ENCODE measurements around the gene HDGFL3. TPM values are rescaled to one million over a fixed set of nuclear protein-coding genes. Genes with fewer than 3 reads are reported as not detected.
"Not testable (repeated sequence)": the region's sequence is repeated elsewhere in the genome, so short reads cannot be mapped to it uniquely, and the experiment has no call there.

The HDGFL3 gene
- total RNA-seq, 1 donor from 2014 or later: 27.7 TPM

DNA sequence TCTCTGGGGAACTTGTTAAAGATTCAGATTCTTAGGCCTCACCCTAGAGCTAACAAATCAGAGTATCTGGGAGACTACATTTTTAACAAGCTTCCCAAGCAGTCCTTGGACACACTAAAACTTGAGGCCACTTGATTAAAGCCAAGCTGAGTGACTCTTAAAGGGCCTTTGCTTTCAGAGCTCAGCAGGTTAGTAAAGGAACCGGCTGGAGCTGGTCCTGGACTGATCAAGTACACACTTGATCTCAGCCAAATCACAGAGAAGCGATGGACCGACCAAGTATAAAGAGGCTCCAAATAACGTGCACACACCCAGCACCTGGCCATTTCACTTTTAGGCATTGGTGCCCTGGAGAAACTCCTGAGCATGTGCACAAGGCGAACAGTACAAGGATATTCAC, 113.0 kb downstream of the HDGFL3 start:
- no peaks in the 10 kb centered on the region for H3K36me3 ChIP-seq
- no peaks in the 10 kb centered on the region for H3K4me1 ChIP-seq
- H3K9me3 ChIP-seq: no peaks in the 10 kb centered on the region
- intact Hi-C loops (cut with DNase I): no loop called here
- no peak overlapping the region for H3K4me3 ChIP-seq
- no peak for DNase-seq (ENCODE audit: extremely low spot score in 2 of 2)
- no peaks in the 10 kb centered on the region for H3K27me3 ChIP-seq
- no peak overlapping the region for H3K27ac ChIP-seq
- TF ChIP-seq POLR2A (IDR thresholded peaks at IDR 0.05): no peak
- TF ChIP-seq POLR2AphosphoS5 (IDR thresholded peaks at IDR 0.05; ENCODE audit: insufficient read depth in 1 of 2, low read depth in 1 of 2): no peak
- TF ChIP-seq, protein P1, sequence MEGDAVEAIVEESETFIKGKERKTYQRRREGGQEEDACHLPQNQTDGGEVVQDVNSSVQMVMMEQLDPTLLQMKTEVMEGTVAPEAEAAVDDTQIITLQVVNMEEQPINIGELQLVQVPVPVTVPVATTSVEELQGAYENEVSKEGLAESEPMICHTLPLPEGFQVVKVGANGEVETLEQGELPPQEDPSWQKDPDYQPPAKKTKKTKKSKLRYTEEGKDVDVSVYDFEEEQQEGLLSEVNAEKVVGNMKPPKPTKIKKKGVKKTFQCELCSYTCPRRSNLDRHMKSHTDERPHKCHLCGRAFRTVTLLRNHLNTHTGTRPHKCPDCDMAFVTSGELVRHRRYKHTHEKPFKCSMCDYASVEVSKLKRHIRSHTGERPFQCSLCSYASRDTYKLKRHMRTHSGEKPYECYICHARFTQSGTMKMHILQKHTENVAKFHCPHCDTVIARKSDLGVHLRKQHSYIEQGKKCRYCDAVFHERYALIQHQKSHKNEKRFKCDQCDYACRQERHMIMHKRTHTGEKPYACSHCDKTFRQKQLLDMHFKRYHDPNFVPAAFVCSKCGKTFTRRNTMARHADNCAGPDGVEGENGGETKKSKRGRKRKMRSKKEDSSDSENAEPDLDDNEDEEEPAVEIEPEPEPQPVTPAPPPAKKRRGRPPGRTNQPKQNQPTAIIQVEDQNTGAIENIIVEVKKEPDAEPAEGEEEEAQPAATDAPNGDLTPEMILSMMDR (IDR thresholded peaks at IDR 0.05): no peak

DNA sequence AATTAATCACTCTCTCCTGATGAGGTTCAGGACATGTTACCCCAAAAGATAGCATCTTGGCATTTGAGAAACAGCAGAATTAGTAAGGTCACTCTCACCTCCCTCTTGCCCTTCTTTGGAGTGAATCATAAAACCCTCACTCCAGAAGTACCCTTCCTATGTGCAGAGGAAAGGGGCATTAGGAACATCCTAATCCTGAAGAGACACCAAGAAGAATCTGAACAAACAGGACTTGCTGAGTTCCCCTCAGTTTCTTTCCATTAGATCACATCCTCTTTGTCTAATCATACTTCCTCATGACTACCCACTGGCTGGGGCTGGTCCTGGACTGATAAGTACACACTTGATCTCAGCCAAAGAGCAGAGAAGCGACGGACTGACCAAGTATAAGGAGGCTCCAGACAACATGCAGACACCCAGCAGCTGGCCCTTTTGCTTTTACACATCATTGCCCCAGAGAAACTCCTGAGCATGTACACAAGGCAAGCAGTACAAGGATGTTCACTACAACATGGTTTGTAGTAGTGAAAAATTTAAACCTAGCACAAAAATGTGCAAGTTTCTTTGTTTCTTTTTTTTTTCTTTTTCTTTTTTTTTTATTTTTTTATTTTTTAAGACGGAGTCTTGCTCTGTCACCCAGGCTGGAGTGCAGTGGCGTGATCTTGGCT, 115.2 kb downstream of the HDGFL3 start:
- Histone ChIP-seq H3K27ac (no peak overlapping the region), H3K4me1 (no peaks in the 10 kb centered on the region), H3K27me3 (no peaks in the 10 kb centered on the region), H3K9me3 (no peaks in the 10 kb centered on the region), H3K36me3 (no peaks in the 10 kb centered on the region), H3K4me3 (no peak overlapping the region)
- TF ChIP-seq POLR2AphosphoS5 (IDR thresholded peaks at IDR 0.05; ENCODE audit: insufficient read depth in 1 of 2, low read depth in 1 of 2): no peak
- TF ChIP-seq, protein P1 (IDR thresholded peaks at IDR 0.05): no peak
- TF ChIP-seq POLR2A (IDR thresholded peaks at IDR 0.05): no peak
- intact Hi-C loops (cut with DNase I): no loop called here
- no peak for DNase-seq (ENCODE audit: extremely low spot score in 2 of 2)

- H3K27me3 ChIP-seq; H3K36me3 ChIP-seq; DNase-seq (ENCODE audit: extremely low spot score in 2 of 2); H3K4me1 ChIP-seq; H3K9me3 ChIP-seq; H3K4me3 ChIP-seq; intact Hi-C loops (cut with DNase I); H3K27ac ChIP-seq: not testable (repeated sequence)
Observed at GRCh38 chr15:83091965-83092308, 115.7 kb downstream of the HDGFL3 start.

DNA sequence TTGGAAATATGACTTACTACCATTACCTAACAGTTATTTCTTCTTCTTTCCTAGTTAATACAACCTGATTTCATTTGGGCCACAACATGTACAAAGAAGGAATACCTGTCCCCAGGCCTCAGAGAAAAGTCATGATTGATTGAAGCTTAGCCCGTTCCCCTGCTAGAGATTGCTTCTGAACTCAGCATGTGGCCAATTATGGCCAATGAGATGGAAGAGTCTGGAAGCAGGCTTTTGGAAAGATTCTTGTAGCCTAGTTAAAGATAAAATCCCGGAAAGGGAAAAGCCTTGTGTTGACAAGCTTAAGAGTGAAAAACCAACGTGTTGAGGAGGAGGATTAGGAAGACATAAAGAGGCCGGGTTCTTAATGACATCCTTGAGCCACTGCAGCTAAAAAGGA, 117.2 kb downstream of the HDGFL3 start:
- TF ChIP-seq POLR2A (IDR thresholded peaks at IDR 0.05) (no peak), POLR2AphosphoS5 (IDR thresholded peaks at IDR 0.05; ENCODE audit: insufficient read depth in 1 of 2, low read depth in 1 of 2) (no peak)
- TF ChIP-seq, protein P1 (IDR thresholded peaks at IDR 0.05): no peak
- intact Hi-C loops (cut with DNase I): no loop called here
- DNase-seq (ENCODE audit: extremely low spot score in 2 of 2): no peak
- Histone ChIP-seq H3K4me3 (no peak overlapping the region), H3K9me3 (no peaks in the 10 kb centered on the region), H3K4me1 (no peaks in the 10 kb centered on the region), H3K27ac (no peak overlapping the region), H3K27me3 (no peaks in the 10 kb centered on the region), H3K36me3 (no peaks in the 10 kb centered on the region)

DNA sequence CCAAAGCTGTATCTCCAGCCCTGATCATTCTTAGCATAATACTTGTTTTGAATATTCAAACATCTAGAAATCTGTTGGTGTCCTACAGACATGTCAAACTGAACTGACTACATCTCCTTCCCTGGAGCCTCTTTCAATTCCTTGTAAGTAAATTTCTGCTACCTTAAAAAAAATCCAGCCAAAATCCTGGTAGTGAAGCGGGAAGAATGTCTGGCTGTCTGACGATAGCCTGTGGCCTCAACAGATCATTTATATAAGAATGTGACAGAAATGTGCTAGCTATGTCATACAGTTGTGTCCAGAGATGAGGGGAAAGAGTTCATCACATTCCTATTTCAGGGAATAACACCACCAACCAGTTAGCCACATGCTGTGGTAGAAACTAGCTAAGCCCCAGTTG, 118.7 kb downstream of the HDGFL3 start:
- Histone ChIP-seq H3K4me1 (no peaks in the 10 kb centered on the region), H3K9me3 (no peaks in the 10 kb centered on the region), H3K36me3 (no peaks in the 10 kb centered on the region), H3K27ac (no peak overlapping the region), H3K27me3 (no peaks in the 10 kb centered on the region), H3K4me3 (no peak overlapping the region)
- DNase-seq (ENCODE audit: extremely low spot score in 2 of 2): no peak
- intact Hi-C loops (cut with DNase I): no loop called here
- TF ChIP-seq, protein P1 (IDR thresholded peaks at IDR 0.05): no peak
- TF ChIP-seq POLR2AphosphoS5 (IDR thresholded peaks at IDR 0.05; ENCODE audit: insufficient read depth in 1 of 2, low read depth in 1 of 2) (no peak), POLR2A (IDR thresholded peaks at IDR 0.05) (no peak)
